AG04450 (cell line): Measurements from ENCODE around the gene ABHD15. TPM values are rescaled to one million over a fixed set of nuclear protein-coding genes. Genes with fewer than 3 reads are reported as not detected.

ENCODE experiments used
- CTCF ChIA-PET: fragments of 300-600, 350-600 bp; formaldehyde crosslinking; extraction: SDS; loops from one replicate; lab custom pipeline; 2022; ENCODE audit warnings: antibody characterized with exemption, inconsistent platforms; lab: Charles Lee
- POLR2A ChIA-PET: fragments of 350-600 bp; formaldehyde crosslinking; extraction: SDS; loops from one replicate; lab custom pipeline; 2021; ENCODE audit warnings: antibody characterized with exemption, inconsistent platforms; lab: Yijun Ruan, JAX
- DNase-seq: peaks from one replicate; pipeline ENCODE4 v3.0.0-alpha.2; 2011; ENCODE audit warnings: low read depth, low spot score
- H3K27ac ChIP-seq: one replicate; pipeline ENCODE4 v1.5.1; 2012; ENCODE audit warnings: low read depth, low read length, control low read depth
- H3K27me3 ChIP-seq: one replicate; pipeline ENCODE4 v1.6.0; 2012; ENCODE audit warnings: low read length; ENCODE audit not compliant: control insufficient read depth, insufficient read depth
- H3K4me3 ChIP-seq: 2 replicates; pipeline ENCODE4 v1.5.1; 2011; ENCODE audit warnings: mild to moderate bottlenecking, low read depth, low read length, control low read depth
- H3K9me3 ChIP-seq: 2 replicates; pipeline ENCODE4 v1.5.1; 2012; ENCODE audit warnings: low read length; ENCODE audit not compliant: control insufficient read depth, insufficient read depth
- CTCF ChIP-seq: IDR thresholded peaks from 2 replicates; pipeline ENCODE4 v1.5.1; 2011; ENCODE audit warnings: low read depth, low read length, control low read depth, inconsistent platforms
- polyA plus RNA-seq: library from polyadenylated mRNA; depleted of rRNA; stranded (reverse); fragments of >200 nt; gene quantifications from 2 replicates; pipeline ENCODE4 v1.2.3, GENCODE V29; 2011

ABHD15 gene
- polyA plus RNA-seq, 1 experiment: 5.4 TPM

GRCh38 chr17:29546085-29546484, 20.8 kb downstream of the ABHD15 start:
- TF ChIP-seq CTCF: no peak
- no peaks in the 10 kb centered on the region for H3K27me3 ChIP-seq
- POLR2A ChIA-PET: no interaction called here
- H3K27ac ChIP-seq: no peak overlapping the region
- H3K9me3 ChIP-seq: no peaks in the 10 kb centered on the region
- no peak overlapping the region for H3K4me3 ChIP-seq
- CTCF ChIA-PET: interaction anchor here (1.5 to 1.9 kb wide), 2 partner anchors 10 to 176 kb away, joined by 9 to 14 read pairs; no protein-coding TSS in a partner anchor
- no peak for DNase-seq

GRCh38 chr17:29544066-29544465, 22.8 kb downstream of the ABHD15 start:
- CTCF ChIA-PET: interaction anchor here (1.5 kb wide), 1 partner anchor 174 kb away, joined by 6 read pairs; no protein-coding TSS in a partner anchor

GRCh38 chr17:29533976-29534375, 32.9 kb downstream of the ABHD15 start:
- ChIA-PET POLR2A (no interaction called here), CTCF (interaction anchor here (0.7 to 5.6 kb wide), 2 partner anchors 159 to 164 kb away, joined by 3 to 73 read pairs; no protein-coding TSS in a partner anchor)
- H3K9me3 ChIP-seq: no peaks in the 10 kb centered on the region
- no peak overlapping the region for H3K27ac ChIP-seq
- no peak for TF ChIP-seq CTCF
- no peak overlapping the region for H3K4me3 ChIP-seq
- no peak for DNase-seq
- H3K27me3 ChIP-seq: no peaks in the 10 kb centered on the region

More at GRCh38 chr17:29544066-29544465, 22.8 kb downstream of the ABHD15 start:
- Histone ChIP-seq H3K27me3 (no peaks in the 10 kb centered on the region), H3K27ac (no peak overlapping the region), H3K4me3 (no peak overlapping the region), H3K9me3 (no peaks in the 10 kb centered on the region)
- no peak for TF ChIP-seq CTCF
- POLR2A ChIA-PET: no interaction called here
- DNase-seq: no peak

GRCh38 chr17:29526322-29526721, 40.5 kb downstream of the ABHD15 start:
- no peak for DNase-seq
- no peak for TF ChIP-seq CTCF
- H3K4me3 ChIP-seq: no peak overlapping the region
- H3K9me3 ChIP-seq: no peaks in the 10 kb centered on the region
- ChIA-PET CTCF (interaction anchor here (1.3 kb wide), 1 partner anchor 156 kb away, joined by 6 read pairs; no protein-coding TSS in a partner anchor), POLR2A (no interaction called here)
- no peak overlapping the region for H3K27ac ChIP-seq
- no peaks in the 10 kb centered on the region for H3K27me3 ChIP-seq

GRCh38 chr17:29524692-29525091, 42.1 kb downstream of the ABHD15 start:
- Histone ChIP-seq H3K27me3 (no peaks in the 10 kb centered on the region), H3K27ac (no peak overlapping the region), H3K4me3 (no peak overlapping the region), H3K9me3 (no peaks in the 10 kb centered on the region)
- DNase-seq: no peak
- CTCF ChIA-PET: interaction anchor here (1.7 to 3.1 kb wide), 2 partner anchors 12 to 155 kb away, joined by 15 to 33 read pairs; no protein-coding TSS in a partner anchor
- POLR2A ChIA-PET: no interaction called here
- no peak for TF ChIP-seq CTCF
